ENCODE data around the gene GTF2A1L.

GTF2A1L gene

DNA sequence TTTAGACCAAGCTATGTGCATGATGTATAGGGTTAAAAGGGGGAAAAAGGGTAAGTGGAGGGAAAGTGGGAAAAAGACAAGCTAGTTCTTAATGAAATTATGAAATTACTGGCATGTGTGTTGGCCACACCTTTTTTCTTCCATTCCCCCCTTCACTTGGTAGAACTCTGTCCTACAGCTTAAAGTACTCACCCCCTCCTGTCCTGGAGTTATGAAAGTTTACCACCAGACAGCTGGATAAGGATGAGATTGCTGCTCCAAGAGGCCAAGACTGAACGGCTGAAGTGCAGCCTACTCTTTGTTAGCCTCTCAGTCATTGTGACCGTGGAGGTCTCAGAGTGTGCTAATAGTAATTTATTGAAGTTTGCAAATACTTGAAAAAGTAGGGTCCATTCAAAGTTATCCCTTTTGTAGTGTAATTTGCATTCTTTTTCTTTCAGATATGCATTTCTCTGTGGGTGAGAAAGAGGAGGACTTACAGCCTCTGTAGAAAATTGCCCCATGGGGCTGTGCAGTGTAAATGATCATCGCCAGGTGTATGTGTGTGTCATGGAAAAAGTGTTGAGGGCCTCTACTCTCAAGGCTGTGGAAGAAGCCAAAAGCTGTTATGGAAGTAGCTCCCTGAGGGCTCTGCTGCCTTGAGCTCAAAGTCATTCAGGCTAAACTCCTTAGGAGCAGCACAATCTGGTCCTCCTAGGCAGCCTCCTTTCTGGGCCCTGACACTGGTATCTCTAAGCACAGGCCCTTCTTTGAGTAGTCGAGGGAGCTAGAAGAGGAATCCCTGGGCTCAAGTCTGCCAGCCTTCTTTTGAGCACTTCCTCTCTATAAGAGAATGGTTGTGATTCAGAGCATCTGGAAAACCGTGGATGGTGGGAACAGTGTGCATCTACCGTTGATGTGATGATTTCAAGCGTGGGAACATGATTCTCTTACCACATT is 91.7 kb downstream of the GTF2A1L start:
- DNase-seq, result no peak

DNA sequence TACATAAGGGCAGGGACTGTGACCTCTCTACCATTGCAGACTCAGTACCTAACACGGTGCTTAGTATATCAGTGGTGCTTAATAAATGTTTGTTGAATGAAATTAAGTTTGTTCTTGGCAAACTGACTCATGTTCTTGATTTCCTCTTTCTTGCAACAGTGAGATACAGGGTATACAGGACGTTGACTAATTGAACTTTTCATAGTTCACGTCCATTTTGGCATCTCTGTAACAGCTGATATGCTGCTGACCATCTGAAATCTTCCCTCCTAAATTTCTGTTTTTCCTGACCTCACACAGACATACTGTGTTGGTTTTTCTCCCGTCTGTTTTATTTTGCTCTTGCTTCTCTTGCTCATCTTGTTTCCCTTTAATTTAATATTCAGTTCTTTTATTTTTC is 93.7 kb downstream of the GTF2A1L start:
- DNase-seq, result no peak

DNA sequence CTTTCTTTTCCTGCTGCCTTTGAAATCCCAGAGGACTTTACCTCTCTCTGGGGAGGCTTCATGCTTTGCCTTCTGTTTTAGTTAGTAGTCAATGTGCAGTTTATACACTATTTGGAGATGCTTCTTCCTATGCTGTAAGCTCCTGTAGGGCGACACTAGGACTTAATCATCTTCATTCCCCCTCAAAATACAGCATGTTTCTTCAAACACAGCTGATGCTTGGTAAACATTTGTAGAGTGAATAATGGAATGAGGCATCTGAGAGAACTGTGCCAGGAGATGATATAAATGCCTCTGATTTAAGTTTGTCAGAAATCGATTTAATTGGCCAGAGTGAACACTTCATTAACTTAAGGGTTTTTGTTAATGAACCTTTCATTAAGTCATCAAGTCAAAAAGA is 94.5 kb downstream of the GTF2A1L start:
- DNase-seq, result no peak

DNA sequence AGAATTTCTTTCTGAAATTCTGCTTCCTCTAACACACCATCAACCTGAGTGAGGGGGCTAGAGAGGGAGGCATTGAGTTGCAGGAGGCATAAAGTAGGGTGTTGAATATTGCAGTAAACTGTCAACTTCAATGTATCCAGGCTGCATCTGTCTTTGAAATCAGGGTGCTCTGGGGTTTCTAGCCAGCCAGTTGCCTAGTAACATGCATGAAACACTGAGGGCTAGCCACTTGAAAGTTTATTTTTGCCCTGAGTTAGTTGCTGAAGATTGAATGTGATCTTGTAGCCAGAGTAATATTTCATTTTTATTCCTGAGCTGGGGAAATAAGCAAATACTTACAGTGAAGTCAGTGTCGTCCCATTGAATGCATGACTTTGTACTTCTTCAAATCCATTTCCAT is 96.0 kb downstream of the GTF2A1L start:
- DNase-seq, result no peak

DNA sequence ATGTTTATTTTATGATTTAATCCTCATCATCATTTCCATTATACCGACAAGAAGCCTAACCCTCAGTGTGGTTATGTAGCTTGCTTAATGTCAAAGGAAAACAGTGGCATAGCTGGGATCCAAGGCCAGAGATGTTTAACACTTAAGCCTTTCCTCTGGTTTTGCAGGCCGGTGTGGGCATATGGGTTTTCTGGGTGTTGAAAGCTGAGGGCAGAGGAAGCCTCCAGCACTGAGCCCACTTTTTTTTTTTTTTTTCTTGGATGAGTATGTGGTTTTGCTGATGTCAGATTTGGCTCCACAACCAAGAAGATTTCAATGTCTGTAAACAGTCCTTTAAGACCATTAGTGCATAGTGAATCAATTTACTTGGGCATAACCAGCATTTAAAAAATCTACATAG is 96.6 kb downstream of the GTF2A1L start:
- DNase-seq, result no peak

DNA sequence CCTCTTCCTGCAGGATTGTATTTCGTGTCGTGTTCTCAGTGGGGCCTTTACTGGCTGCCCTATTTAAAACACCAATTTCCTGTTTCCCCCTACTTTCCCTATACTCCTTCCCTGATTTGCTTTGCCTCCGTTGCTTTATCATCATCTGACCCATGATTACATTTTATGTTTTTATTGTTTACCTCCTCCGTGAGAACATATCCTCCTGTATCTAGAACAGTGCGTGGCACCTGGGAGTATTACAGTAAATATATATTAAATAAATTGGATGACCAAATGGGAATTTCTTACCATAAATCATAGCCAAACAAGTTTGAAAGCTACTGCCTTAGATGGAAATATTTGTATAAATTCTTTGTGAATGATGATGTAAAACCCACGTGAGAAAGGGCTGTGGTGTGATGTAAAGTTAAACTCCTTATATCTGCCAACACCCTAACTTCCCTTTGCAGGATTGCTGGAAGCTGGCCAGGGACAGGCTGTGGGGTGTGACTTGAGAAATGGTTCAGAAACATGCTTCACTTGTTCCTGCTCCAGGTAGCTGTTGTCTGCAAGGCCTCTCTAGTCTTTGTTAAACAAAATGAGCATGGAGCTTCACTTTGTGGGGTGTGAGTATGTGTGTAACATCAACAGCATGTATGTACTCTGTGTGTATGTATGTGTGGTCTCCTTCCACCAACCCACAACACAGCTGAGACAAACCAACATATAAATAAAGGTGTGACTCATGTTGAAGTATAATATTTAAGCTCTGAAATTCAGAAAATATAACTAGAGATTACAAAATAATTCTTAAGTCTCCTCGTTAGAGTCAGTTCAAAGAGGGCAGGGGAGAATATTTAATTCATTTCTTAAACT is 97.6 kb downstream of the GTF2A1L start:
- DNase-seq, result no peak

DNA sequence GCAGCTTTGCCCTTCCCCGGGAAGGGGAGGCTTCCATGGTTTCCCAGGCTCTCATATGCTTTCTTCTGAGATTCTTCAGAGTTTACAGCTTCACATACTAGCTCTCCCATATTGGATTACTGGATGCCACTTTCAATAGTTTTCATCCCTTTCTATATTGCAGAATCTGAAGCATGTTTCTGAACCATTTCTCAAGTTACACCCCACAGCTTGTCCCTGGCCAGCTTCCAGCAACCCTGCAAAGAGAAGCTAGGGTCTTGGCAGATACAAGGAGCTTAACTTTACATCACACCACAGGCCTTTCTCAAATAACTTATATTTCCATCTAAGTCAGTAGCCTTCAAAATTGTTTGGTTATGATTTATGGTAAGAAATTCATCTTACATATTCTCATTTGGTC is 98.3 kb downstream of the GTF2A1L start:
- no peak for DNase-seq

DNA sequence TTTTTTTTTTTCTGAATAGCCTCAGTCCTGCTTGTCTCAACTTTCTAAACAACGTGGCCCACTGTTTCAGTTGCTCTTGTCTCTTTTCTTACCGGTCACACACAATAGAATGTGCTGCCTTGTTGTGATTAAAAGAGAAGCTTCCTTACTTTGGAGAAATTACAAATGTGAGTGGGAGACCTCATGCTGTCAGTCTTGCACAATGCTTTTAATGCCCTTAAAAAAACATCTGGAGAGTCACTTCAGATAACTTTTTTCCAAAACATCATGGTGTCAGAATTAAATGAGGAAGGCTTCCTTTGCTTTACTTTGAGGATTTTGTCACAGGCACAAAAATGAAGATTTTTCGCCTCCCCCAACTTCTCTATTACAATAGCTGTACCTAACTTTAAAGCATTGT is 100.2 kb downstream of the GTF2A1L start:
- DNase-seq, result no peak

DNA sequence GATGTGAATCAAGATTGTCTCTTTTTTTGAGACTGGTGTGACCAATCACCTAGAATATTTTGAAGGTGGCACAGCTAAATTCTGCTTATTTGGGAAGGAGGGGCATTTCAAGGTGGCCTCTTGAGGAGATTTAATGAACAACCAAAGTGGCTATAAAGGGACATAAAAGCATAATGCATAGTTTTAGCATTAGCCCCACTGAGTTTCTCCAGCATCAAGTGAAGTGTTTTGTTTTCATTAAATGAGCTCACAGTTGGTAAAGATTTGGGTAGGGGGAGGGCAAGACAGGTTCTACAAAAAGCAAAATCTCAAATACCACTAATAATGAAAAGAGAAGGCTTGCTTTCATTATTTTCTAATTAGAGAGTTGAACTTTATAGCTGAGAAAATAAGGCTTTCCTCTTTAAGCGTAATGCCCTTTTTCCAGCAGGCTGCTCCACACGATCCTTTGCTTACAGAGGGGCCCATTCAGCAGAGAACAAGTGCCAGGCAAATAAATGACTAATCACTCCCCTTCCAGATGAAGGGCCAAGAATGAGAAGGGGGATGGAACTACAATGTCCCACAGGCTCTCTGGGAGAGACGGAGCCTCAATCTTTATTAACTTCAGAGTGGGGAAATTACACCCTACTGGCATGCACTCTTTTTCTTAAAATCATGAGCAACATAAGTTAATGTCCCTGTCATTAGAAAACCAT is 102.0 kb downstream of the GTF2A1L start:
- no peak for DNase-seq

DNA sequence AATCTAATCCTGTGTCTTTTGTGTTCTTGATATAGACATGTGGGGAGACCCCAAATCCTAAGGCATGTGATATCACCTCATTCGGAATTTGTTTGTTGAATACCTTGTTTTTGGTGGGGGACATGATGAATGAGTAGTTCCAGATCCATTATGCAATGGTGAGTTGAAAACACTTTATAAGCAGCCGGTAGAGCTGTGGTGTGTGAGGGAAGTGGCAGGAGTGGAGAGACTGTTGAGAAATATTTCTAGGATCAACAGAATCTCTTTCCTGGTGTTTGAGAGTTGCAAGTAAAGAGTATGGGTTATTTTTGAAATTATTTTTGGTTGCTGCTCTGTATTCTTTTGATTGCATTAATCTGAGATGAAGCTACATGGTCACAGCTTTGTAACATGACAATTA is 103.5 kb downstream of the GTF2A1L start:
- DNase-seq, result no peak

DNA sequence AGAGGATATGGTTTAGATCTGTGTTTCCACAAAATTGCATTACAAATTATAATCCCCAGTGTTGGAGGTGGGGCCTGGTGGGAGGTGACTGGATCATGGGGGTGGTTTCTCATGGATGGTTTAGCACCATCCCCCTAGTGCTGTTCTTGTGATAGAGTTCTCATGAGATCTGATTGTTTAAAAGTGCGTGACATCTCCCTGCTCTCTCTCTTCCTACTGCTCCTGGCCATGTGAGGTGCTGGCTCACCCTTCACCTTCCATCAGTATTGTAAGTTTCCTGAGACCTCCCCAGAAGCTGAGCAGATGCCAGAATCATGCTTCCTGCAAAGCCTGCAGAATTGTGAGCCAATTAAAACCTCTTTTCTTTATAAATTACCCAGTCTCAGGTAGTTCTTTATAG is 104.7 kb downstream of the GTF2A1L start:
- DNase-seq, result no peak

DNA sequence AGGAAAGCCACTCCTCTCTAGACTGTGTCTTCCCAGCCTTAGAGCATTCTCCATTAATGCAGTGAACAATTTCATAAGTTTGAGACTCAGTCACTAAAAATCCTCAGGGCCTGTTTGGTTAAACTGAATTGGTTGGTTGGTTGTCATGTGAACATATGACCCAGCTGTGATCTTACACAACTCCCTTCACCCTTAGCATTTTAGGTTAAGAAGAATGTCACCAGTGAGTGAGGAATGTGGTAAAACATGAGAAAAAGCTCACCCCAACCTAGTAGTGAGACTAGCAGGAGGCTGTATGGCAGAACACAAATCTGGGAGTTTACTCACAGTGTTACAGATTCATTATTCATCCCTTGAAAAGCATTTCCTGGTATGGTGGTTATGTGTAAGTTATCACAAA is 105.5 kb downstream of the GTF2A1L start:
- DNase-seq, result no peak

DNA sequence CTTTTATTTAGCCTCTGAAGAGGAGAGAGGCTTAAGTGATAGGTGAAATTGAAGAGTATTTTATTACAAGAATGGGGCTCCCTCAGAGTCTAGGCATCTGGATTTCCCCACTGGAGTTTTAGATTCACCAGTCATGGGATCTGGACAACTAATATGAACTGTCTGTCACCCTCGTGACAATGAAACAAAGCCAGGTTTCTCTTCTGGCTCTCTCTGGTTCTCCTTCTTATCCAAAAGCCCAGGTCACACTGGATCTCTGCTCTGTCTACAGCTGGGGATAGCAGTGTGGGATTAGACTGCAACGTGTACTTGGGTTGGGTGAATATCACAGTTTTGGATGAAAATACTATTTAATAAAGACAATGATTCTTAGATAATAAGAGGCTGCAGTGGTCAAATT is 106.6 kb downstream of the GTF2A1L start:
- no peak for DNase-seq

DNA sequence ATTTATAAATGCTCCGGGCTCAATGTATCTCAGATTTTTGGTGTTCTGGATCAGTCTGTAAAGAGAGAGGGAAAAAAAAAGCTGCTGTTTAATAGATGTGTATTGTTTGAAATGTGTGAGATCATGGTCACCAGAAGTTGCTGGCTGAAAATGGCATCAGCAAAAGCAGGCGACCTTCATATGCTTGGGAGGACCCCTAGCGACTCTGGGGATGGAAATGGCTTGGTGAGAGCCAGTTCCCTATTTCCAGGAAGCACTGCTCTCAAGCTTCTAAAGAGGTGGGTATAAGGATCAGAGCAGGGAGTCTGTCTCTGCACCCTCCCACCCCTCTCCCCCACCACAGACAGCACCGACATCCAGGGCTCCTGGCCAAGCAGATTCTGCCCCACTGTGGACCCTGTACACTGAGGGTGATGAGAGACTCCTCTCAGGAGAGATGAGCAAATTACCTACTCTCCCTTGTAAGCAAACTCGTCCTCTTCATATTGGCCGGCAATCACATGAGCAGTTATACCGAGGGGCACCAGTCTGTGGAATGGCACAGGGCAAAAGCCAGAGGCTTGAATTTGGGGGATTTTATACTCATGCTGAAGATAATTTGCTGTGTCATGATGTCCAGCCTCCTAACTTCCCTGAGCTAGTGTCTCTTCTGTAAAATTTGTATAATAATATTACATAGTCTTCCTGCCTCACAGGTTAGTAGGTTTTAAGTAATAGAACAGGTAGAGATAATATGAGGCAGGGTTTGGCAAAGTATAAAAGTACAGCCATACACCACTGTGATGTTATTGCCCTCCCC is 108.2 kb downstream of the GTF2A1L start:
- no peak for DNase-seq

DNA sequence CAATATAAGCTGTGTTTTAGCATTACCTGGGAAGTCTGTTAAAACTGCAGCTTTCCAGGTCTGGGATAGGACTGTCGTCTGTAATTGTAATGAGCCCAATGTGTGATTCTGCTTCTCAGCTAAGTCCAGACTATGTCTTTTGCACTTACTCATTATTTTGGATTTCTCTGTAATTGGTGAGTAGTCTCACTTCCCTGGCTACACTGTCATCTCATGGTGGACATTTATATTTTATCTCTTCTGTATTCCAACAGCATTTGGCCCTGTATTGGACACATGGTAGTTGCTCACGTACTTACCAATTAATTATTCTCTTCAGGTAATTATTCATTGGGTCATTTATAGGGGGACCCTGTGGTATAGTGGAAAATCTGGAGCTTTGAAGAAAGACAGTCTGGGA is 109.9 kb downstream of the GTF2A1L start:
- no peak for DNase-seq

DNA sequence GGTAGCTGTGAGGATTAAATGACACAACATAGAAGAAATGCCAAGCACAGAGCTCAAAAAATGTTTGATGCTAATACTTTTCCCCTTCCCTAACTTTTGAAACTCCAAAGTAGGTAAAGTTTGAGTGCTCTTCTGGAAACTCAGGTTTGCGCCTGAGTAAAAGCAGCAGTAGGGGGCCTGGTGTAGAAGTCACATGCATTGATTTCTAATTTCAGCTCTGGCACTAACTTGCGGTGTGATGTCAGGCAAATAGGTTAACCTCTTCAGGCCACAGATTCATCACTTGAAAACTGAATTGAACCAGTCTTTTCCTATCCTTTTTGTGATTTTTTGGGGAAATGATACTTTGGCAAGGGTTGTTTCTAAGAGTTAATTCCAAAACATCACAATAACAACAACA is 110.6 kb downstream of the GTF2A1L start:
- no peak for DNase-seq

DNA sequence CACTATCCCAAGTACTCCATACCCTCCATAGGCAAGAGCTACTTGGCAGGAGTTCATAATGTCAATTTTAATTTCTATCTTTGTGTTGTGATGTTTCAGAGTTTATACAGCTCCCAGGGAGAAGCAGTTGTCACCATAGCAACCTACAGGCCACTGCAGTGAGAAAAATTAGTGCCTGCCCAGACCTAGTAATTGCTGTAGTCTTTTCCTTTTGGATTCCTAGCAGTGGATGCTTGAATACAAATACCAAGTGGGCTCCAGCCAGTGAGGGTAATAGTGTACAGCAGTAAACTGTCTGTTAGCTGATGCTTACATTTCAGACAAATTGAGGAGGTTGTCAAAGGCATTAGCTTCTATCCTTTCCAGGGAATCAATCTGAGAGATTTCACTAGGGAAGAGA is 111.2 kb downstream of the GTF2A1L start:
- no peak for DNase-seq

All from activated CD4-positive, CD25-positive, alpha-beta regulatory T cell (primary cell).